ENCODE results near the gene PIK3R2.
"Not testable (repeated sequence)": the region's sequence is repeated elsewhere in the genome, so short reads cannot be mapped to it uniquely, and the experiment has no call there.

The PIK3R2 gene

GRCh38 chr19:18205200-18205892, 52.4 kb downstream of the PIK3R2 start:
- DNase-seq, result peak; percentile 80

- no peak for DNase-seq
Observed at GRCh38 chr19:18206018-18206417, 53.1 kb downstream of the PIK3R2 start.

GRCh38 chr19:18208098-18208951, 55.4 kb downstream of the PIK3R2 start:
- peak; percentile 61 for DNase-seq

- not testable (repeated sequence) for DNase-seq
Observed at GRCh38 chr19:18209912-18210311, 56.9 kb downstream of the PIK3R2 start.

GRCh38 chr19:18211683-18212082, 58.7 kb downstream of the PIK3R2 start:
- no peak for DNase-seq

GRCh38 chr19:18214779-18215433, 61.9 kb downstream of the PIK3R2 start:
- no peak for DNase-seq

- DNase-seq, result no peak
Observed at GRCh38 chr19:18216789-18217188, 63.8 kb downstream of the PIK3R2 start.

GRCh38 chr19:18218159-18218558, 65.2 kb downstream of the PIK3R2 start:
- no peak for DNase-seq

- DNase-seq, result no peak
Observed at GRCh38 chr19:18218600-18218999, 65.6 kb downstream of the PIK3R2 start.

Measured in hematopoietic multipotent progenitor cell treated with erythropoietin and hydrocortisone succinate and interleukin-3 and kit ligand, for 4 days (in vitro differentiated cells).